ENCODE results near the gene ANG. TPM values are rescaled to one million over a fixed set of nuclear protein-coding genes. Genes with fewer than 3 reads are reported as not detected.

The ANG gene
- total RNA-seq, 1 experiment from 2014 or later: 3.2 TPM

GRCh38 chr14:20671597-20672283 is 16.8 kb upstream of the ANG start:
- Histone ChIP-seq H3K27ac (ENCODE audit: insufficient read length, low read depth, low read length) (no peak overlapping the region), H2BK20ac (ENCODE audit: low read depth, low read length, poor library complexity, severe bottlenecking) (no peak overlapping the region), H4K5ac (ENCODE audit: insufficient read length, low read depth, low read length) (no peak overlapping the region), H3K9ac (ENCODE audit: extremely low read depth, insufficient read length, low read length) (no peak overlapping the region), H3K18ac (ENCODE audit: insufficient read length, low read depth, low read length) (no peak overlapping the region), H3K14ac (ENCODE audit: insufficient read depth, low read length) (no peak overlapping the region), H3K23me2 (ENCODE audit: insufficient read length, low read depth, low read length, poor library complexity, severe bottlenecking) (no peaks in the 10 kb centered on the region), H2BK5ac (ENCODE audit: insufficient read length, low read length) (no peak overlapping the region), H2AFZ (ENCODE audit: low read length) (no peak overlapping the region), H3K79me1 (ENCODE audit: insufficient read depth, low read depth, low read length, poor library complexity, severe bottlenecking) (no peaks in the 10 kb centered on the region), H3T11ph (ENCODE audit: low read length) (no peak overlapping the region), H3K4ac (ENCODE audit: low read depth, low read length) (no peak overlapping the region), H4K20me1 (ENCODE audit: control insufficient read depth, insufficient read depth, insufficient read length) (peaks cover 3% of the 10 kb centered on the region), H3K56ac (ENCODE audit: insufficient read length, low read depth, low read length) (no peak overlapping the region), H2BK120ac (ENCODE audit: low read depth, low read length, poor library complexity, severe bottlenecking) (no peak overlapping the region), H2AK5ac (ENCODE audit: insufficient read length, low read length) (no peak overlapping the region), H3K4me1 (ENCODE audit: insufficient read depth, low read length) (peaks cover 2% of the 10 kb centered on the region; the same call in 1 of the 2 replicates), H3K27me3 (ENCODE audit: insufficient read depth, low read length) (no peaks in the 10 kb centered on the region), H4K8ac (replicated peaks; ENCODE audit: insufficient read length, low read depth, low read length) (no peak overlapping the region), H4K91ac (ENCODE audit: insufficient read length, low read depth, low read length) (no peak overlapping the region), H3K79me2 (ENCODE audit: insufficient read depth, low read length) (no peaks in the 10 kb centered on the region), H3K23ac (ENCODE audit: insufficient read length, low read depth, low read length) (no peak overlapping the region), H3K9me3 (ENCODE audit: control insufficient read depth, low read depth, low read length) (no peaks in the 10 kb centered on the region), H2BK12ac (ENCODE audit: insufficient read length, low read depth, low read length) (no peak overlapping the region), H2BK15ac (ENCODE audit: low read depth, low read length) (no peak overlapping the region), H3K4me2 (ENCODE audit: insufficient read depth, insufficient read length, low read length) (no peak overlapping the region)
- Mint-ChIP-seq H3K27ac (no peak overlapping the region), H3K4me1 (peaks cover 9 to 14% of the 10 kb centered on the region in 2 experiments), H3K9me3 (no peaks in the 10 kb centered on the region), H3K36me3 (ENCODE audit: insufficient read depth in 1 of 3, low read depth in 3 of 3) (no peaks in the 10 kb centered on the region), H3K27me3 (ENCODE audit: low read depth) (peaks cover 15% of the 10 kb centered on the region), H3K4me3 (no peak overlapping the region)
- no CpG with 5 or more reads among the region's 4 CpGs for WGBS (ENCODE audit: extremely low coverage, insufficient read length, low lambda C conversion rate)
- TF ChIP-seq CTCF (conservative IDR thresholded peaks at IDR 0.05): no peak
- DNase-seq: no peak

All from H9 (cell line).